HCT116 (cell line): ENCODE results near the gene THAP11. TPM values are rescaled to one million over a fixed set of nuclear protein-coding genes. Genes with fewer than 3 reads are reported as not detected.

Source experiments
- ATAC-seq: fragments of 200-7000 bp; cut with Tn5 transposase; 2 replicates; pipeline ENCODE4 v1.9.1; 2020; ENCODE audit warnings: mild to moderate bottlenecking, moderate library complexity
- BruUV-seq: library from RNA; stranded (reverse); fragments of 400-500 nt; replicated peaks from 2 replicates; lab custom pipeline; 2021; lab: Mats Ljungman, UMichigan
- CTCF ChIA-PET: fragments of 300-600 bp; sonication (Branson Sonifier 250); formaldehyde crosslinking; loops from one replicate; lab custom pipeline; 2021; ENCODE audit warnings: antibody characterized with exemption; lab: Charles Lee
- POLR2A ChIA-PET: fragments of 300-600, 350-600 bp; sonication (Branson Sonifier 250); formaldehyde crosslinking; loops from one replicate; lab custom pipeline; 2021; ENCODE audit warnings: antibody characterized with exemption; lab: Charles Lee
- RAD21 ChIA-PET, 2 experiments: fragments of 300-600 bp; sonication (Branson Sonifier 250); formaldehyde crosslinking; loops; one replicate each; lab custom pipeline; 2023; ENCODE audit warnings: low total read pairs in 2 of 2; ENCODE audit not compliant: uncharacterized antibody in 2 of 2, unreplicated experiment in 2 of 2, low non-redundant PET in 1 of 2; lab: Charles Lee
- DNase-seq: peaks from one replicate; pipeline ENCODE4 v3.0.0-alpha.2; 2010; ENCODE audit warnings: low read depth, low spot score
- H2AFZ ChIP-seq: fragments of 200-600 bp; shearing (Covaris generic), sonication (generic); 2 replicates; pipeline ENCODE4 v1.6.1; 2017; ENCODE audit warnings: low read depth, mixed run types, mixed read lengths, antibody characterized with exemption, low read length; ENCODE audit not compliant: poor library complexity, severe bottlenecking
- H3K27ac ChIP-seq: 2 replicates; pipeline ENCODE4 v1.5.1; 2012; ENCODE audit warnings: low read depth, low read length
- H3K27me3 ChIP-seq: fragments of 200-600 bp; sonication (generic); 2 replicates; pipeline ENCODE4 v1.6.1; 2016; ENCODE audit warnings: mixed run types, low read length, mixed read lengths; ENCODE audit not compliant: insufficient read depth
- H3K36me3 ChIP-seq, 2 experiments: fragments of 200-500 bp in 1 of 2; fragments of 200-600 bp in 1 of 2; sonication (Bioruptor generic) in 1 of 2; sonication (generic) in 1 of 2; 2 replicates each; pipeline versions ENCODE4 v1.5.1 to v1.6.1; 2014 to 2016; ENCODE audit warnings: low read length in 2 of 2, inconsistent platforms in 1 of 2, mixed read lengths in 1 of 2, mixed run types in 1 of 2; ENCODE audit not compliant: insufficient read depth in 2 of 2, control insufficient read depth in 1 of 2
- H3K4me1 ChIP-seq, 2 experiments: fragments of 200-600 bp in 1 of 2; sonication (generic) in 1 of 2; 2 replicates each; pipeline versions ENCODE4 v1.5.1 to v1.6.1; 2012 to 2017; ENCODE audit warnings: low read length in 2 of 2, inconsistent platforms in 1 of 2, mild to moderate bottlenecking in 1 of 2, mixed read lengths in 1 of 2, mixed run types in 1 of 2, moderate library complexity in 1 of 2; ENCODE audit not compliant: insufficient read depth in 2 of 2, control insufficient read depth in 1 of 2
- H3K4me2 ChIP-seq: fragments of 200-600 bp; sonication (generic); 2 replicates; pipeline ENCODE4 v1.6.1; 2017; ENCODE audit warnings: mixed run types, low read length, mixed read lengths
- H3K4me3 ChIP-seq, 2 experiments: fragments of 200-600 bp in 1 of 2; sonication (generic) in 1 of 2; replicated peaks in 1 of 2; 2 replicates each; pipeline ENCODE4 v1.5.1; 2011 to 2016; ENCODE audit warnings: low read length in 2 of 2, control low read depth in 1 of 2, low read depth in 1 of 2, mild to moderate bottlenecking in 1 of 2, mixed read lengths in 1 of 2, mixed run types in 1 of 2
- H3K79me2 ChIP-seq: fragments of 200-600 bp; sonication (generic); 2 replicates; pipeline ENCODE4 v1.6.1; 2017; ENCODE audit warnings: mild to moderate bottlenecking, mixed run types, low read length, moderate library complexity, mixed read lengths; ENCODE audit not compliant: insufficient read depth
- H3K9ac ChIP-seq: fragments of 200-600 bp; sonication (generic); 2 replicates; pipeline ENCODE4 v1.6.1; 2016; ENCODE audit warnings: low read length, mixed read lengths
- H3K9me2 ChIP-seq: fragments of 200-600 bp; sonication (generic), shearing (Covaris generic); 2 replicates; pipeline ENCODE4 v1.6.1; 2017; ENCODE audit warnings: mixed run types, mild to moderate bottlenecking, moderate library complexity; ENCODE audit not compliant: insufficient read depth
- H3K9me3 ChIP-seq, 2 experiments: fragments of 200-500 bp in 1 of 2; fragments of 200-600 bp in 1 of 2; sonication (Bioruptor generic) in 1 of 2; sonication (generic) in 1 of 2; 2 replicates each; pipeline ENCODE4 v1.6.1; 2014 to 2017; ENCODE audit warnings: low read length in 2 of 2, mixed read lengths in 2 of 2, inconsistent platforms in 1 of 2, low read depth in 1 of 2, mild to moderate bottlenecking in 1 of 2, mixed run types in 1 of 2, moderate library complexity in 1 of 2; ENCODE audit not compliant: control insufficient read depth in 1 of 2, insufficient read depth in 1 of 2
- H4K20me1 ChIP-seq: fragments of 200-600 bp; sonication (generic), shearing (Covaris generic); 2 replicates; pipeline ENCODE4 v1.6.1; 2017; ENCODE audit warnings: mixed run types, mild to moderate bottlenecking, moderate library complexity; ENCODE audit not compliant: insufficient read depth
- ATF3 ChIP-seq: IDR thresholded peaks from 2 replicates; pipeline ENCODE4 v1.6.1; 2012
- CBX3 ChIP-seq: IDR thresholded peaks from 2 replicates; pipeline ENCODE4 v1.6.1; 2012; ENCODE audit warnings: low read depth
- CTCF ChIP-seq, 3 experiments: fragments of 200-600 bp in 1 of 3; sonication (generic) in 1 of 3; IDR thresholded peaks in 2 of 3; conservative IDR thresholded peaks in 1 of 3; 2 replicates each; pipeline ENCODE4 v1.5.1; 2012 to 2017; ENCODE audit warnings: low read depth in 2 of 3, low read length in 2 of 3, antibody characterized with exemption in 1 of 3, borderline replicate concordance in 1 of 3, control low read depth in 1 of 3, mild to moderate bottlenecking in 1 of 3, mixed read lengths in 1 of 3, mixed run types in 1 of 3, moderate library complexity in 1 of 3; ENCODE audit not compliant: insufficient read depth in 1 of 3
- ELF1 ChIP-seq: IDR thresholded peaks from 2 replicates; pipeline ENCODE4 v1.6.1; 2012; ENCODE audit warnings: low read depth, borderline replicate concordance
- EZH2 ChIP-seq: fragments of 200-600 bp; sonication (generic); IDR thresholded peaks from 2 replicates; pipeline ENCODE4 v1.6.1; 2017; ENCODE audit warnings: antibody characterized with exemption, mixed run types
- EZH2phosphoT487 ChIP-seq: fragments of 200-600 bp; IDR thresholded peaks from 2 replicates; pipeline ENCODE4 v1.6.1; 2018; ENCODE audit warnings: antibody characterized with exemption, borderline replicate concordance
- FOSL1 ChIP-seq: IDR thresholded peaks from 2 replicates; pipeline ENCODE4 v1.6.1; 2012; ENCODE audit warnings: low read depth
- JUND ChIP-seq: IDR thresholded peaks from 2 replicates; pipeline ENCODE4 v1.6.1; 2012
- MAX ChIP-seq: IDR thresholded peaks from 2 replicates; pipeline ENCODE4 v1.6.1; 2012
- POLR2AphosphoS5 ChIP-seq: IDR thresholded peaks from 2 replicates; pipeline ENCODE4 v1.6.1; 2011; ENCODE audit warnings: mild to moderate bottlenecking, low read depth, low read length, moderate library complexity
- REST ChIP-seq: IDR thresholded peaks from 2 replicates; pipeline ENCODE4 v1.6.1; 2012; ENCODE audit warnings: low read depth
- SIN3A ChIP-seq: IDR thresholded peaks from 2 replicates; pipeline ENCODE4 v1.6.1; 2012; ENCODE audit warnings: low read depth
- SP1 ChIP-seq: IDR thresholded peaks from 2 replicates; pipeline ENCODE4 v1.6.1; 2012; ENCODE audit warnings: low read depth
- SRF ChIP-seq: IDR thresholded peaks from 2 replicates; pipeline ENCODE4 v1.6.1; 2012; ENCODE audit warnings: low read depth
- intact Hi-C: fragments of 100-400 bp; cut with micrococcal nuclease; formaldehyde crosslinking; loops from 2 replicates; pipeline ENCODE4 v1.10.0; 2022
- total RNA-seq: library from RNA; stranded (reverse); gene quantifications from one replicate; pipeline ENCODE4 v1.2.1, GENCODE V29; 2021; ENCODE audit not compliant: unreplicated experiment

The THAP11 gene
- total RNA-seq, 1 experiment from 2014 or later = 25.4 TPM

GRCh38 chr16:67868290-67868689 is 26.2 kb downstream of the THAP11 start (continued):
- TF ChIP-seq CTCF (IDR thresholded peaks at IDR 0.05 in 2 of 3, conservative IDR thresholded peaks at IDR 0.05 in 1 of 3; ENCODE audit: borderline replicate concordance in 1 of 3, insufficient read depth in 1 of 3, low read depth in 2 of 3, low read length in 2 of 3) (no peak), REST (no peak), EZH2phosphoT487 (no peak), MAX (no peak)

- ATAC-seq = no peak
- H3K9me2 ChIP-seq = no peaks in the 10 kb centered on the region
- ChIA-PET RAD21 (no interaction called here), POLR2A (no interaction called here), CTCF (no interaction called here)
- no peak overlapping the region for H3K9ac ChIP-seq
- H3K27me3 ChIP-seq = no peaks in the 10 kb centered on the region
- H3K4me3 ChIP-seq = no peak overlapping the region
- peak overlapping the region; percentile 25; the same call in 1 of the 2 replicates for H3K27ac ChIP-seq
- no peak overlapping the region for H3K4me2 ChIP-seq
- H4K20me1 ChIP-seq = no peaks in the 10 kb centered on the region
- DNase-seq = no peak
- H3K4me1 ChIP-seq = peaks cover 7 to 20% of the 10 kb centered on the region in 2 experiments
- no TSS peak for BruUV-seq
- H2AFZ ChIP-seq = no peak overlapping the region
- peaks cover 33 to 36% of the 10 kb centered on the region in 2 experiments; a peak in 3 of 4 replicates for H3K36me3 ChIP-seq
- H3K79me2 ChIP-seq = peaks cover 36% of the 10 kb centered on the region
- intact Hi-C loops = no loop called here
- H3K9me3 ChIP-seq = no peaks in the 10 kb centered on the region
- TF ChIP-seq EZH2 (no peak), CBX3 (no peak), MAX (no peak), REST (no peak), SIN3A (no peak), ELF1 (no peak), JUND (no peak), FOSL1 (no peak), SRF (no peak), ATF3 (no peak), POLR2AphosphoS5 (no peak), SP1 (no peak), EZH2phosphoT487 (no peak)
Observed at GRCh38 chr16:67869653-67870052, 27.5 kb downstream of the THAP11 start.
